ENCODE measurements around the gene SFXN3. TPM values are rescaled to one million over a fixed set of nuclear protein-coding genes. Genes with fewer than 3 reads are reported as not detected.
A peak's percentile ranks its signal among the peaks of the same experiment; 100 is the strongest.

Gene SFXN3
- total and polyA plus RNA-seq, 2 of the 13 experiments (the other 11 are each of a cell fraction or from before 2014, with no cell fraction given): 16.8 to 71.5 TPM

- TF ChIP-seq ZNF33A (CRISPR knock-in tag; IDR thresholded peaks at IDR 0.05; ENCODE audit: borderline replicate concordance) (no peak), CTCF (CRISPR knock-in tag; IDR thresholded peaks at IDR 0.05) (no peak), ZNF878 (CRISPR knock-in tag; IDR thresholded peaks at IDR 0.05) (peak; percentile 63; the same call in 1 of the 2 replicates), ZNF891 (CRISPR knock-in tag; IDR thresholded peaks at IDR 0.05) (0 out of 2 replicates have a peak, but pooled peaks have one; percentile 34), ZNF34 (CRISPR knock-in tag; IDR thresholded peaks at IDR 0.05; ENCODE audit: borderline replicate concordance) (no peak), SOX6 (IDR thresholded peaks at IDR 0.05) (no peak), SOX6 (CRISPR knock-in tag; IDR thresholded peaks at IDR 0.05) (peak; percentile 2; the same call in 1 of the 2 replicates), MYC (CRISPR knock-in tag; IDR thresholded peaks at IDR 0.05; ENCODE audit: borderline replicate concordance) (peak; percentile 64; the same call in 1 of the 2 replicates), RXRB (CRISPR knock-in tag; IDR thresholded peaks at IDR 0.05; ENCODE audit: borderline replicate concordance) (peak; percentile 45; the same call in 1 of the 2 replicates), KAT8 (CRISPR knock-in tag; IDR thresholded peaks at IDR 0.05) (peak; percentile 73; the same call in 1 of the 2 replicates), BORCS8-MEF2B (CRISPR knock-in tag; IDR thresholded peaks at IDR 0.05) (no peak), ZNF468 (CRISPR knock-in tag; IDR thresholded peaks at IDR 0.05) (no peak), ZNF589 (CRISPR knock-in tag; conservative IDR thresholded peaks at IDR 0.05) (no peak), RELA (CRISPR knock-in tag; IDR thresholded peaks at IDR 0.05) (no peak), NFE2 (CRISPR knock-in tag; IDR thresholded peaks at IDR 0.05) (no peak), ZBED4 (CRISPR knock-in tag; IDR thresholded peaks at IDR 0.05; ENCODE audit: borderline replicate concordance) (0 out of 2 replicates have a peak, but pooled peaks have one; percentile 36), ZNF777 (CRISPR knock-in tag; IDR thresholded peaks at IDR 0.05) (peak; percentile 45; the same call in 1 of the 2 replicates), ZNF546 (CRISPR knock-in tag; conservative IDR thresholded peaks at IDR 0.05) (no peak)
- TF ChIP-seq, protein P1, sequence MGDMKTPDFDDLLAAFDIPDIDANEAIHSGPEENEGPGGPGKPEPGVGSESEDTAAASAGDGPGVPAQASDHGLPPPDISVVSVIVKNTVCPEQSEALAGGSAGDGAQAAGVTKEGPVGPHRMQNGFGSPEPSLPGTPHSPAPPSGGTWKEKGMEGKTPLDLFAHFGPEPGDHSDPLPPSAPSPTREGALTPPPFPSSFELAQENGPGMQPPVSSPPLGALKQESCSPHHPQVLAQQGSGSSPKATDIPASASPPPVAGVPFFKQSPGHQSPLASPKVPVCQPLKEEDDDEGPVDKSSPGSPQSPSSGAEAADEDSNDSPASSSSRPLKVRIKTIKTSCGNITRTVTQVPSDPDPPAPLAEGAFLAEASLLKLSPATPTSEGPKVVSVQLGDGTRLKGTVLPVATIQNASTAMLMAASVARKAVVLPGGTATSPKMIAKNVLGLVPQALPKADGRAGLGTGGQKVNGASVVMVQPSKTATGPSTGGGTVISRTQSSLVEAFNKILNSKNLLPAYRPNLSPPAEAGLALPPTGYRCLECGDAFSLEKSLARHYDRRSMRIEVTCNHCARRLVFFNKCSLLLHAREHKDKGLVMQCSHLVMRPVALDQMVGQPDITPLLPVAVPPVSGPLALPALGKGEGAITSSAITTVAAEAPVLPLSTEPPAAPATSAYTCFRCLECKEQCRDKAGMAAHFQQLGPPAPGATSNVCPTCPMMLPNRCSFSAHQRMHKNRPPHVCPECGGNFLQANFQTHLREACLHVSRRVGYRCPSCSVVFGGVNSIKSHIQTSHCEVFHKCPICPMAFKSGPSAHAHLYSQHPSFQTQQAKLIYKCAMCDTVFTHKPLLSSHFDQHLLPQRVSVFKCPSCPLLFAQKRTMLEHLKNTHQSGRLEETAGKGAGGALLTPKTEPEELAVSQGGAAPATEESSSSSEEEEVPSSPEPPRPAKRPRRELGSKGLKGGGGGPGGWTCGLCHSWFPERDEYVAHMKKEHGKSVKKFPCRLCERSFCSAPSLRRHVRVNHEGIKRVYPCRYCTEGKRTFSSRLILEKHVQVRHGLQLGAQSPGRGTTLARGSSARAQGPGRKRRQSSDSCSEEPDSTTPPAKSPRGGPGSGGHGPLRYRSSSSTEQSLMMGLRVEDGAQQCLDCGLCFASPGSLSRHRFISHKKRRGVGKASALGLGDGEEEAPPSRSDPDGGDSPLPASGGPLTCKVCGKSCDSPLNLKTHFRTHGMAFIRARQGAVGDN (CRISPR knock-in tag; IDR thresholded peaks at IDR 0.05): peak; percentile 78
Observed at GRCh38 chr10:101042667-101043362, 11.8 kb downstream of the SFXN3 start (continued).
